GM12875 (cell line): ENCODE results near the gene TMEM117.
"Not testable (repeated sequence)": the region's sequence is repeated elsewhere in the genome, so short reads cannot be mapped to it uniquely, and the experiment has no call there.

Experiments
- H3K4me3 ChIP-seq: one replicate; pipeline ENCODE4 v1.5.1; 2011; ENCODE audit warnings: low read depth, low read length, control low read depth
- TF ChIP-seq, protein P1 (sequence below): IDR thresholded peaks from 2 replicates; pipeline ENCODE4 v1.5.1; 2011; ENCODE audit warnings: low read depth, mild to moderate bottlenecking, control low read depth, inconsistent platforms, low read length, moderate library complexity, borderline replicate concordance; ENCODE audit not compliant: insufficient read depth

Gene TMEM117

DNA sequence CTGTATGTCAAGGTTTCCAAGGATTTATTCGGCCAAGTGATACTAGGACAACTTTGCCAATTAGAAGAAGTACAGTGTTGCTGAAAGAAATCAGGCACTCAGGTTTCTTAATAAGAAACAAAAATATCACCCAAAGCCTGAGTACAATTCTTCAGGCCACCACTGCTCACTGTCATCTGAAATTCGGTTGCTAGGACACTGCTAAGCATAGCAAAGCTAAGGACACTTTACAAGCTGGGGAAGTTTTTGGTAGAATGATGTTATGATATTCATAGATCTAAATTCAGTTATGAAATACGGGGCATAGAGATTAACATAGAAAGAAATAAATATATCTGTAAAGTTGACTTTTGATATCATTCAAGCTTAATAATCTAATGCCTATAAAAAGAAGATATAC, 535.1 kb downstream of the TMEM117 start:
- TF ChIP-seq, protein P1, sequence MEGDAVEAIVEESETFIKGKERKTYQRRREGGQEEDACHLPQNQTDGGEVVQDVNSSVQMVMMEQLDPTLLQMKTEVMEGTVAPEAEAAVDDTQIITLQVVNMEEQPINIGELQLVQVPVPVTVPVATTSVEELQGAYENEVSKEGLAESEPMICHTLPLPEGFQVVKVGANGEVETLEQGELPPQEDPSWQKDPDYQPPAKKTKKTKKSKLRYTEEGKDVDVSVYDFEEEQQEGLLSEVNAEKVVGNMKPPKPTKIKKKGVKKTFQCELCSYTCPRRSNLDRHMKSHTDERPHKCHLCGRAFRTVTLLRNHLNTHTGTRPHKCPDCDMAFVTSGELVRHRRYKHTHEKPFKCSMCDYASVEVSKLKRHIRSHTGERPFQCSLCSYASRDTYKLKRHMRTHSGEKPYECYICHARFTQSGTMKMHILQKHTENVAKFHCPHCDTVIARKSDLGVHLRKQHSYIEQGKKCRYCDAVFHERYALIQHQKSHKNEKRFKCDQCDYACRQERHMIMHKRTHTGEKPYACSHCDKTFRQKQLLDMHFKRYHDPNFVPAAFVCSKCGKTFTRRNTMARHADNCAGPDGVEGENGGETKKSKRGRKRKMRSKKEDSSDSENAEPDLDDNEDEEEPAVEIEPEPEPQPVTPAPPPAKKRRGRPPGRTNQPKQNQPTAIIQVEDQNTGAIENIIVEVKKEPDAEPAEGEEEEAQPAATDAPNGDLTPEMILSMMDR: no peak
- no peak overlapping the region for H3K4me3 ChIP-seq

DNA sequence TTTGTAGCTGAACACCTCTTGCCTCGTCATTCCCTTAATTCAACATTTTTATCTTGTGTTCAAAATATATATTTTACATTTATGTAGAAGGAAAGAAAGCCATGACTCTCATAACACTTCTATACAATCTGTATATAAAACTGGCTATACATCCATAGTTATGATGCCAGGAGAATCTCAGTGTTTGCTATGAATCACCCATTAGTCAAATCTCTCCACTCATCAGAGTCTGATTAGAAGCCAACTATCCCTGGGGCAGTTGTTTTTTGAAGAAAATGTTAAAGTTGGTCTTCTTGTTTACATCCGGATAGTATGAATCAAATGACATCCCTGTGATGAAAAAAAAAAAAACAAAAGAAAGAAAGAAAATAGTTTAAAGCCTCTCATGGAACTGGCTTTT, 536.4 kb downstream of the TMEM117 start:
- no peak overlapping the region for H3K4me3 ChIP-seq
- TF ChIP-seq, protein P1: no peak

DNA sequence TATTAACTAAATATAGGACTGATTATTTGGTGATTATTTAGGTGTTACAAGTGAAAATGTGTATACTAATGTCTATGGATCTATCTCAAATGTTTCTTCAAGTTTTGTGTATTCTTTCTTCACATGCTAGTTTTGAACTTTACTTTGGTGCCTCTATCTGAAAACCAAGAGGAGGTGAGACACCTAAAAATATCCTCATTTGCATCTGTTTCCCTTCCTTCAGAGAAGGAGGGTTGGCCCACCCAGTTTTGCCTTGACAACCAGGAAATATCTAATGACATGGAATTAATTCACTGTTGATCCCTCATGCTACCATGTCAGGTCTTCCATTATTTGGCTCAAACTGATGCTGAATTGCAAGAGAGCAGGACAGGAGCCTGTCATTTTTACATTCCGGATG, 539.8 kb downstream of the TMEM117 start:
- H3K4me3 ChIP-seq: no peak overlapping the region
- TF ChIP-seq, protein P1: no peak

DNA sequence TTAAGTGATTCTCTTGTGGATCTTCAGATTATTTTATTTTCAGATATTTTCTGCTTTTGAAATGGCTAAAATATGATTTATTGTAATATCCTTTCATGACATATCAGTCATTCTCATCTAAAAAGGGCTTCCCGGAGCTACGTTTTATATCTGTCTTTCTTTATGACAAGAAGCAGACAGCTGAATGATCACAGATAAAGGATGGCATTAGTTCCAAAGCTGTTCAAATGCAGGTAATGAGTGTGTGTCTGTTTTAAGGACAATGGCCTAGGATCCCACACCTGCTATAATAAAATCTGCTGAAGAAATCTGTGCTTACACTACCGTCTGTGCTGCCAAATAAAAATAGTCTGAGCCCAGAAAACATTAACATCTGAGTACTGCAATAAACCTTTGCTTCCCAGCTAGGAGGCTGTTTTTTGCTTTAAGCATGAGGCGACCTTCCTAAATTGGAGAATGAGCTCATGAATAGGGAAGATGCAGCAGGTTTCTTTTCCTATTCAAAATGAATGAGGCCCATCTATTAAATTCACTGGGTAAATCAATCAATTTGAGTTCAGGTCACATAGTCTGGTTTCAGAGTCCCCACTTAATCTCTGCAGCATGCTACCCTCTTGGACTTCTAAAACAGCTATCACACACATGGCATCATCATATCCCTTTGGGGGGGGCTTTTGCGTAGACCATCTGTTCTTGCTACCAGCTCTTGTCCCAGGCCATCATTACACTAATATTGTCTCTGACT, 541.7 kb downstream of the TMEM117 start:
- H3K4me3 ChIP-seq: no peak overlapping the region
- TF ChIP-seq, protein P1: no peak

DNA sequence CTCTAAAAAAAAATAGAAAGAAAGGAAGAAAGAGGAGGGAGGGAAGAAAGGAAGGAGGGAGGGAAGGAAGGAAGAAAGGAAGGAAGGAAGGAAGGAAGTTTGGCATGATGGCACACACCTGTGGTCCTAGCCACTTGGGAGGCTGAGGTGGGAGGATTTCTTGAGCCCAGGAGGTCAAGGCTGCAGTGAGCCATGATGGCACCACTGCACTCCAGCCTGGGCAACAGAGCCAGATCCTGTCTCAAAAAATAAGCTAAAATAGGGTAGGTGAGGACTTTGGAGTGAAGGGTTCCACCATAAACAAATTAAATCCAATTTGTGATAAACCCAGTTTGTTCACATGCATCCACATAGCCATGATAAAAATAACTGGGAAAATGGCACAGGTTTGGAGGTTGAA, 543.2 kb downstream of the TMEM117 start:
- H3K4me3 ChIP-seq: not testable (repeated sequence)

DNA sequence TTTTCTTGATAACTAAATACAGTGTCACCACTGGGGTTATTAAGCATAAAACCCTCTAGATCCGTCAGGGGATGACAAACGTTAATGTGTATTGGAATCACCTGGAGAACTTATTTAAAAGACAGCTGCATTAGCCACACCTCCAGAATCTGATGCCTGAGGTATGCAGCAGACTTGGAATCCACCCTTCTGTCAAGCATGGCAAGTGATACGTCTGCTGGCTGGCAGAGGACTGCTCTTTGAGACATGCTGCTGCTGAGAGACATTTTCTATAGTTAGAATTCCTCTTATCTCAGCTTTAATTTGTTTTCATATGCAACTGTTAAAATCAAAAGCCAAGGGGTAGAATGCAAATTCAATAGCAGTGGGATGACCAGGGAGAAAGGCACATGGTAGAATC, 544.0 kb downstream of the TMEM117 start:
- no peak overlapping the region for H3K4me3 ChIP-seq
- TF ChIP-seq, protein P1: no peak

DNA sequence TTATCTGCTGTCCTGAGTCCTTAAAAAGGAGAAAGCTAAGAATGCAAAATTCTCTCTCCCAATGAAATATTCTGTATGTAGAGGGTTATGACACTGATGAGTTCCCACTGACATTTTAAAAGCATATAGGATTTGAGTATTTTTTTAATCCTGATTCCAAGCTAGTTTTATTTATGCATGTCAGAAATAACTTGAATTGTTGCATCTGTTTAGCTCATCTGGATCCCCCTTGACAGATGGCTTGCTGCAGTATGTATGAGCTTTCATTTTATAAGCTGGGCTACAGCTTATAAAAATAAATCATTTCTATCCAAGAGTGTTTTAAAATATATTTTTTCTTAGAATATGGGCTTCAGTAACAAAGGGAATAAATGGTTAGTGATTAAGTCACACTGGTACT, 545.0 kb downstream of the TMEM117 start:
- TF ChIP-seq, protein P1: no peak
- H3K4me3 ChIP-seq: no peak overlapping the region
